D721Med (cell line): ENCODE data around the gene CYB5A.

Experiments used
- DNase-seq: peaks from one replicate; pipeline ENCODE4 v3.0.0; 2011; ENCODE audit warnings: low spot score; ENCODE audit not compliant: insufficient read length
- FAIRE-seq: peaks from 2 replicates; lab custom pipeline; 2011; peaks lifted over from hg19 to GRCh38; lab: Jason Lieb, UNC
- TF ChIP-seq, protein P1 (sequence below): IDR thresholded peaks from 2 replicates; pipeline ENCODE4 v1.5.1; 2012; ENCODE audit warnings: mild to moderate bottlenecking, control low read depth; ENCODE audit not compliant: insufficient read depth; ENCODE audit errors: missing control alignments

CYB5A gene, protein sequence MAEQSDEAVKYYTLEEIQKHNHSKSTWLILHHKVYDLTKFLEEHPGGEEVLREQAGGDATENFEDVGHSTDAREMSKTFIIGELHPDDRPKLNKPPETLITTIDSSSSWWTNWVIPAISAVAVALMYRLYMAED

DNA sequence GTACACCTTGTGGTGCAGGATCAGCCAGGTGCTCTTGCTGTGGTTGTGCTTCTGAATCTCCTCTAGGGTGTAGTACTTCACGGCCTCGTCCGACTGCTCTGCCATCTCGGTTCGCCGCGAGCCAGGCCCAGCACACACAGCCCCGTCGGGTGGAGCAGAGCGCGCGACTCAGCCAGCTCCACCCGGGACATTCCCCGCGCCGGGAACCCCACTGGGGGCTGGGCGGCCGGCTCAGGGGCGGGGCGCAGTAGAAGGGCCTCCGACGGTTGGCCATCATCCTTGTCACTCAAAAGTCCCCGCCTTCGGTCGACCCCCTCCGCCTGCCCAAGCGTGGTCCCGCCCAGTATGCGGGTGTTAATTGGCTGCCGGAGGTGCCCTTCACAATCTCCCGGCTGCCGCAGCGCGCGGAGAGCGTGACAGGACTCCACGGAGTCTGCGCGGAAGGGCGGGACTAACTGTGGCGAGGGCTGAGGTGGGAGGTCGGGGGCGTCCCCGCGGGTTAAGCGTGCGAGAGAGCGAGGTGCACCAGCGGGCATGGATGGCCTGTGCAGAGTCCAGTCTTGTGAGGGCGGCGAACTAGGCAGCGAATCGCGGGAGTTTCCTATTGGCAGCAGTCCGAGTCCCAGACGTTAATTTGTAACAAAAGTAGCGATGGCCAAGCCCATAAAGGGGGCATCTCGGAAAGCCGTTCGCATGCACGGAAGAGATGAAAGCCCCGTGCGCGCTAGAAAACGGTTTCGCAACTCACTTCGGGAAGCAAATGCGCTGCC lies at the start of gene CYB5A:
Gene CYB5A (minus strand): TSS at position 193 of the 770 bp plus-strand sequence. CDS start 88 bp downstream, at position 105.
- DNase-seq (peak; percentile 100), FAIRE-seq (peak; percentile 58)
- TF ChIP-seq, protein P1, sequence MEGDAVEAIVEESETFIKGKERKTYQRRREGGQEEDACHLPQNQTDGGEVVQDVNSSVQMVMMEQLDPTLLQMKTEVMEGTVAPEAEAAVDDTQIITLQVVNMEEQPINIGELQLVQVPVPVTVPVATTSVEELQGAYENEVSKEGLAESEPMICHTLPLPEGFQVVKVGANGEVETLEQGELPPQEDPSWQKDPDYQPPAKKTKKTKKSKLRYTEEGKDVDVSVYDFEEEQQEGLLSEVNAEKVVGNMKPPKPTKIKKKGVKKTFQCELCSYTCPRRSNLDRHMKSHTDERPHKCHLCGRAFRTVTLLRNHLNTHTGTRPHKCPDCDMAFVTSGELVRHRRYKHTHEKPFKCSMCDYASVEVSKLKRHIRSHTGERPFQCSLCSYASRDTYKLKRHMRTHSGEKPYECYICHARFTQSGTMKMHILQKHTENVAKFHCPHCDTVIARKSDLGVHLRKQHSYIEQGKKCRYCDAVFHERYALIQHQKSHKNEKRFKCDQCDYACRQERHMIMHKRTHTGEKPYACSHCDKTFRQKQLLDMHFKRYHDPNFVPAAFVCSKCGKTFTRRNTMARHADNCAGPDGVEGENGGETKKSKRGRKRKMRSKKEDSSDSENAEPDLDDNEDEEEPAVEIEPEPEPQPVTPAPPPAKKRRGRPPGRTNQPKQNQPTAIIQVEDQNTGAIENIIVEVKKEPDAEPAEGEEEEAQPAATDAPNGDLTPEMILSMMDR = no peak

DNA sequence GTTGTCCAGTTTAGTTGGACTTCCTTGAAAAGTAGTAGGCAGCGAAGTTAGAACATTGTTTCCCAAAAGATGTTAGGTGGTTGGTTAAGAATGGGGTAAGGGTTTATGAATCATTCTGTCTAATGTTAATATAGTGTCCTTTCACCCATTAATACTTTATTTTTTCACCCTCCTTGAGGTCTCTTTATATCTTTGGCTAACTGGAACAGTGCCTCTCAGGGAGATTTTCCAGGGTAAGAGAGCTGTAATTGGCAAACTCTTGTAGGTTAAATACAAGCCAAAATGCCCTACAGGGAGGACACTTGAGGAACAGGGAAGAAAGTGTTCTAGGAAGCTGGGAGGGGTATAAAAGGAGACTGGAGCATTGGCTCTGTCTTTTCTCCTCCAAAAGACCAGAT lies 46.1 kb upstream of the CYB5A start:
- no peak for FAIRE-seq

DNA sequence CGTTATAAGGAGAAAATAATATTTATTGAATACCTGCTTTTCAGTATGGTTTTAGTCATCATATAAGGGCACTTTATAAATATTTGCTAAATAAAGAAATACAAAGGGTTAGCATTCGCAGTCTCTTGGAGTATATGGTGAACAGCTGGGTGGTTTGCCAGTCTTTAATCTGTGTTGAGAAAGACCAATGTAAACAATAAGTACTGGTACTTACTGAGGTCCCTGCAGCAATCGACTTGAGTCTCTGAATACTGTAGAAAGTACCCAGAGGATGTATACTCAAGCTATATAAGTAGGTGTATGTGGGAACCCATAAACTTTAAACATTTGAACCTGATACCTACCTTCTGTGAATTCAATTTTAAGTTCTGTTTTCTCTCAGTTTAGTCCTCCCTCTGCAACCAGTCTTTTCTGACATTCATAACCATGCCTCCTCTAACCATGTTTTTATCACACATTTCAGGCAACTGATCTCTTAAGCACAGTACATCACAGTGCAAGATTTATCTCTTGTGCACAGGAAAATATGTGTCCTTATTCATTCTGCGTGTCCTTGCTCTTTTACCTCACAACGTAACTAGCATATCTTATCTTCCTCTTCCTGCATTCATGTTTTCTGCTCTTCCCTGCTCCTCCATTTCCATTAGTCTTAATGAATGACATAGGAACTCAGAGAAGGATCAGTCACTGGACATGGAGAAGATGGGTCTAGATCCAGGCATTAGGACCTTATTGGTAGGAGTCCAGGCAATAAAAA lies 45.6 kb upstream of the CYB5A start:
- DNase-seq (no peak), FAIRE-seq (peak; percentile 98)
- TF ChIP-seq, protein P1 = no peak

More for the DNA sequence above, 46.1 kb upstream of the CYB5A start:
- no peak for DNase-seq
- TF ChIP-seq, protein P1 = no peak

DNA sequence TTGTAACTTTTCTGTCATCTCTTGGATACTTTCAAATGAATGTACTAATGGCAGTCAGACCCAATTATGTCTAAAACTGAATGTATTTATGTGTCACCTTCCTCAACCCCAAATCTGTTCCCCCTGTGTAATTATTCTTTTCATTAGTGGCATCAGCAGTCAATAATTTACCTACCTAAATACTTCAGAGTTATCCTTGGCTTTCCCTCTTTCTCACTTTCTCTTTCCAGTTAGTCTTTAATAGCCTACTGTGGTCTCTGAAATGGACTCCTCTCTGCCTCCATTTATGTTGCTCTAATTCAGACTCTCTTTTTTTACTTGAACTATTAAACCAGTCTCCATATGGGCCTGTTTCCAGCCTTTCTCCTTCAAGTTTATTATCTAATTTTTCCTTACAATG lies 44.9 kb upstream of the CYB5A start:
- DNase-seq = no peak
- FAIRE-seq = no peak
- TF ChIP-seq, protein P1 = no peak

DNA sequence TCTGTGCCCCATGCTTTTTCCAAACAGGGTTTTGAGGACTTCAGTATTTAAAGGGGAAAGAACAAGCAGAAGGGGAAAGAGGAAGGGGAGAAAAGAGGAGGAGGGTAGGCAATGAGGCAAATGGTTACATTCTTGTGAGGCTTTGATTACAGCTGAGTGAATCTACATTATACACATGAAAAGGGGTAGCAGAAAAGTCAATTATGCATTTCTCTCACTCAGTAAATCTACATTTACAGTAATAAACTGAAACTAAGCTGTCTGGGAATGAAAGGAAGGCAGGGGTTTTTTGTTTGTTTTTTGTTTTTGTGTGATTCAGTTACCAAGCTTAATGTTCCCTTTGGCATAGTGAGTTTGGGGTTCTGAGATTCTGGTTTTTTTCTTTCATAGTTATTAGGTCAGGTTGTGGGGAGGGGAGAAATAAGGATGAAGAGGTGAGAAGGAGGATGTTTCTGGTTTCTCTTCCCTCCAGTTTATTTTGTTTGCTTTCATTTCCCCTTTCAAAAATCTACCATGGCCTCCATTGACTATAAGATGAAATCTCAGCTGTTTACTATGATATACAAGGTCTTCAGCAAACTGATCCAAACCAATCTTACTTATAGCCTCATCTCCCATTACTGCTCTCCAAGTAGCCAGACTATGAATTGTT lies 42.6 kb upstream of the CYB5A start:
- peak; percentile 96 for FAIRE-seq
- TF ChIP-seq, protein P1 = no peak
- no peak for DNase-seq

DNA sequence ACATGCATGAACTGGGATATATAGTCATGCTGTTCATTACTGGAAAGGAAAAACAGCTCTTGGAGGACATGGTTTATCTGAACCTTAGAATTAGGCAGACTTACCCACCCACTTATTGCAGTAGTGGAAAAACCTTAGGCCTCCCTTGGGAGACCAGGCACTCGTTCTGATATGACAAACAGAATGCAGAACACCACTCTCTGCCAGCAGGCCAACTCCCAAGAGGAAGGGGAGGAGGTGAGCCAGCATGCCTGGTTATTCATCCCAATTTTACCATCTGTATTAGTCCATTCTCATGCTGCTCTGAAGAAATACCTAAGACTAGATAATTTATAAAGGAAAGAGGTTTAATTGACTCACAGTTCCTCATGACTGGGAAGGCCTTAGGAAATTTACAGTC lies 41.3 kb upstream of the CYB5A start:
- FAIRE-seq (no peak), DNase-seq (no peak)
- TF ChIP-seq, protein P1 = no peak
